Activated CD8-positive, alpha-beta T cell treated with anti-CD3 and anti-CD28 coated beads, Interleukin-2, amount 10 ng/mL, durations not matched to agents 7 days and 5 days (primary cell): ENCODE measurements around the gene IFFO2. TPM values are rescaled to one million over a fixed set of nuclear protein-coding genes. Genes with fewer than 3 reads are reported as not detected.

Source experiments
- ATAC-seq: fragments of 150-1000 bp; cut with Tn5 transposase; one replicate; pipeline ENCODE4 v1.10.0; 2021; ENCODE audit warnings: moderate library complexity
- CTCF ChIA-PET: fragments of 350-600 bp; sonication (Branson Sonifier 250); formaldehyde crosslinking; loops from one replicate; lab custom pipeline; 2021; ENCODE audit warnings: antibody characterized with exemption; lab: Charles Lee
- POLR2A ChIA-PET: fragments of 350-600 bp; sonication (Branson Sonifier 250); formaldehyde crosslinking; loops from one replicate; lab custom pipeline; 2021; ENCODE audit warnings: antibody characterized with exemption; lab: Charles Lee
- DNase-seq: peaks from one replicate; pipeline ENCODE4 v3.0.0-alpha.2; 2020
- H3K27ac Mint-ChIP-seq: one replicate; pipeline ENCODE4 v1.8.0; 2021; ENCODE audit warnings: mild to moderate bottlenecking, mixed read lengths
- H3K27me3 Mint-ChIP-seq: one replicate; pipeline ENCODE4 v1.8.0; 2021; ENCODE audit warnings: low read depth, mixed read lengths
- H3K36me3 Mint-ChIP-seq: one replicate; pipeline ENCODE4 v1.8.0; 2021; ENCODE audit warnings: low read depth, mixed read lengths
- H3K4me1 Mint-ChIP-seq: one replicate; pipeline ENCODE4 v1.8.0; 2021; ENCODE audit warnings: low read depth, mixed read lengths
- H3K4me3 Mint-ChIP-seq: one replicate; pipeline ENCODE4 v1.8.0; 2021; ENCODE audit warnings: mild to moderate bottlenecking, mixed read lengths
- H3K9me3 Mint-ChIP-seq: one replicate; pipeline ENCODE4 v1.8.0; 2022; ENCODE audit warnings: mixed read lengths; ENCODE audit not compliant: insufficient read depth
- total RNA-seq, 2 experiments: library from RNA; stranded (reverse); gene quantifications; one replicate each; pipeline ENCODE4 v1.2.3, GENCODE V29; 2021

IFFO2 gene
- total RNA-seq, 2 experiments from 2014 or later = 7.2 to 8.2 TPM

DNA sequence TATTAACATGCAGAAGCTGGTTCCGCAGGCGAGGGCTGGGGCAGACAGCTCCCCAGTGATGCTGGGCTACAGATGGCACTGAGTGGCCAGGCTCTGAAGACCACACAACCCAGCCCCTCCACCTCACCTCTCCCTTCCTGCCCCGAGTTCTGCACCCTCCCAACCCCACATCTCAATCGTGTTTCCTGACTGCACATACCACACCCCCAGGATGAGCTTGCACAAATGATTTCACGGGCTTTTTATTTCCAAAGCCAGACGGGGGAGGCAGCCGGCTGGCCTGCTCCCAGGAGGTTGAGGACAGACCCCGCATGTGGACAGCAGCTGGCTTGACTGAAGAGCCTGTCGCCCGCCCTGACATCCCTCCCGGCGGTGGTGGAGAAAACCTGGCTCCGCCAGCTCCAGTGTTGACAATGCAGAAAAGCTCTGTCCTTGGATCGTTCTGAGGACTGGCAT is 32.7 kb downstream of the IFFO2 start:
- Mint-ChIP-seq H3K9me3 (no peaks in the 10 kb centered on the region), H3K4me1 (peaks cover 56% of the 10 kb centered on the region), H3K36me3 (peaks cover 2% of the 10 kb centered on the region), H3K27me3 (no peaks in the 10 kb centered on the region), H3K4me3 (peak overlapping the region; percentile 36), H3K27ac (peak overlapping the region; percentile 45)
- ChIA-PET CTCF (interaction anchor here (0.6 to 7.9 kb wide), 9 partner anchors 10 to 256 kb away, joined by 3 to 116 read pairs (median 4); partner anchors contain the start of genes ALDH4A1 and IFFO2), POLR2A (interaction anchor here (1.2 to 1.6 kb wide), 2 partner anchors 26 to 28 kb away, joined by 4 to 9 read pairs; no protein-coding TSS in a partner anchor)
- ATAC-seq (no peak), DNase-seq (peak; percentile 56)

DNA sequence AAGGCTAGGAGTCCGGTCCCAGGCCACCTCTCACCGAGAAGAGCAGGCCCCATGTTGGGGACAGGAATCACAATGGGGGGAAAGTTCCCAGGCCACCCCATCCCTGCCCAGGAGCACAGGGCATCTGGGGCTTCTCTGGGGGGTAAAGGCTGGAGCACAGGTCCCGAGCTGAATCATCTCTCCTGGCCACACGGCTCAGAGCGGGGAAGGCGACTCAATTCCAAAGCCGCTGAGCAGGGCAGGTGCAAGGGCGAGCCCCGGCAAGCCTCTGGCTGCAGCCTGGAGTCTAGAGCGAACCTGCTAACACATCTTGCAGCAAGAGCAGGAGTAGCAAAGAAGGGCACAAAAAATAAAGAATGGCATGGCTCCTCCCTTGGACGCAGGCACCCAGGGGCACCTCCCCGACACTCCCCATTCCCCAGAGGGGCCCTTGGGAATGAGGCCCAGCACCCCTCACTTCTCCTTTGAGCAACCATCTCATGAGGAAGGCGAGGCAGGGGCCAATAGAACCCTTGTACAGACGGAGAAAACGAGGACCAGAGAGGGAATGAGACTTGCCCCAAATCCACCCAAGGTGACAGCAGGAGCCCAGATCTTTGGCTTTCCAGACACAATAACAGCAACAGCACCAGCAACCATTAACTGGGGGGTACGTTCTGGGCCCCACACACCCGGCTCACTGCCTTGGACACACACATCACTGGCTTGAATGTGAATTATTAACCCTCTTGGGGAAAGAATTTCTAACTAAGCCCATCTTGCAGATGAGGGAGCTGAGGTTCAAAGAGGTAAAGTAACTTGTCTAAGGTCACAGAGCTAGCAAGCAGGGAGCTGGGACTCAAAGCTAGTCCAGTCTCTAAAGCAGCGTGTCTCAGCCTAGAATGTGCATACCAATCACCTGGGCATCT is 33.4 kb downstream of the IFFO2 start:
- H3K27me3 Mint-ChIP-seq = no peaks in the 10 kb centered on the region
- ChIA-PET CTCF (interaction anchor here (0.6 to 7.9 kb wide), 11 partner anchors 9 to 257 kb away, joined by 3 to 116 read pairs (median 5); partner anchors contain the start of genes ALDH4A1 and IFFO2), POLR2A (no interaction called here)
- peaks cover 49% of the 10 kb centered on the region for H3K4me1 Mint-ChIP-seq
- H3K9me3 Mint-ChIP-seq = no peaks in the 10 kb centered on the region
- H3K4me3 Mint-ChIP-seq = peak overlapping the region; percentile 36
- DNase-seq = no peak
- peaks cover 2% of the 10 kb centered on the region for H3K36me3 Mint-ChIP-seq
- no peak for ATAC-seq
- peak overlapping the region; percentile 45 for H3K27ac Mint-ChIP-seq

DNA sequence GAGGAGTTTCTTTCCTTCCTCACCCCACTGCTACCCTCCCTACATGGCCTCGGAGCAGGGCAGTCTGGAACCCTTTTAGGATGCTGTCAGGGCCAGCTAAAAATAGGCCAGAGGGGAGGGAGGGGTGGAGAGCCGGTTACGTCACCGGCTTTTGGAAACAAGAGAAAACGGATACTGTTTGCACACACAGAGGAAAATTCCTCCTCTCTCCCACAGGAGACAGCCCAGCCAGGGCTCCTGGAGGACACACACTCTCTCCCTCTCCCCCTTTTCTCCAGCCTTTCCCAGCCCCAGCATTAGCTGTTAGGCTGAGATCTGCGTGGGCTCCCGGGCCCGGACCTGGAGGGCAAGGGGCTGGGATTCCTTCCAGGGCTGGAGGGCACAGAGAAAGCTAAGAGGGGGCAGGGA is 34.2 kb downstream of the IFFO2 start:
- Mint-ChIP-seq H3K9me3 (no peaks in the 10 kb centered on the region), H3K27me3 (no peaks in the 10 kb centered on the region), H3K4me3 (no peak overlapping the region), H3K4me1 (peaks cover 43% of the 10 kb centered on the region), H3K36me3 (peaks cover 2% of the 10 kb centered on the region), H3K27ac (no peak overlapping the region)
- ATAC-seq (no peak), DNase-seq (no peak)
- POLR2A ChIA-PET = no interaction called here
- CTCF ChIA-PET = interaction anchor here (1.0 to 7.9 kb wide), 5 partner anchors 8 to 191 kb away, joined by 4 to 91 read pairs (median 9); no protein-coding TSS in a partner anchor

DNA sequence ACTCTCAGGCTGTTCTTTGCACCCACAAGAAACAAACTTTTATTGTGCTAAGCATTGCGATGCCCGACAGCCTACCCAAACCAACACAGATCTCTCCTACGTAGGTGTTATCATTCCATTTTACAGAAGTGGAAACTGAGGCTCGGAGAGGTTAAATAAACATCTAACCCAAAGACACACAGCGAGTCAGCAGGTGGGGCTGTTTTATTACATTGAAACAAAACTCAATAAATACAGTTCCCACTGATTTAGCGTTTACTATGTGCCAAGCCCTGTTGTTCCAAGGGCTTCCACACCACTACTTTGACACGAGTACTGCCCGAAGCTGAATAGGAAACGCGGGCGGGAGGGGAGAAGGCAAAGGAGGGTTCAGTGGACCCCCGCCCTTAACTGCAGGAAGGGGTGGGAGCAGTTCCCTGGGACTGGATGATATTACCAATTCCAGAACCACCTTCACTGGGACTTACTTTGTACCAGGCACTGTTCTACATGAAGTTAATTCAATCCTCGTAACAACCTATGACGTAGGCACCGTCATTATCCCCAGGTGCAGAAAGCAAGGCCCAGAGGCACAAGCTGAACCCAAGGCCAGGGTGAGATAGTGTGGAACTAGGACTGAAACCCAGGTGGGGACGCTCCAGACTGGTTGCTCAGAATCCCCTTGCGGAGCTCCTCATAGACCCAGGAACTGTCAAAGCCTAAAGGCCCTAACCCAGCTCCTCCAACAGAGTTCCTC is 34.8 kb downstream of the IFFO2 start:
- Mint-ChIP-seq H3K4me3 (no peak overlapping the region), H3K27ac (peak overlapping the region; percentile 15), H3K4me1 (peaks cover 37% of the 10 kb centered on the region), H3K9me3 (no peaks in the 10 kb centered on the region), H3K27me3 (no peaks in the 10 kb centered on the region), H3K36me3 (peaks cover 2% of the 10 kb centered on the region)
- ChIA-PET POLR2A (no interaction called here), CTCF (interaction anchor here (1.0 to 7.9 kb wide), 7 partner anchors 8 to 194 kb away, joined by 3 to 91 read pairs (median 5); no protein-coding TSS in a partner anchor)
- DNase-seq = no peak
- ATAC-seq = no peak

DNA sequence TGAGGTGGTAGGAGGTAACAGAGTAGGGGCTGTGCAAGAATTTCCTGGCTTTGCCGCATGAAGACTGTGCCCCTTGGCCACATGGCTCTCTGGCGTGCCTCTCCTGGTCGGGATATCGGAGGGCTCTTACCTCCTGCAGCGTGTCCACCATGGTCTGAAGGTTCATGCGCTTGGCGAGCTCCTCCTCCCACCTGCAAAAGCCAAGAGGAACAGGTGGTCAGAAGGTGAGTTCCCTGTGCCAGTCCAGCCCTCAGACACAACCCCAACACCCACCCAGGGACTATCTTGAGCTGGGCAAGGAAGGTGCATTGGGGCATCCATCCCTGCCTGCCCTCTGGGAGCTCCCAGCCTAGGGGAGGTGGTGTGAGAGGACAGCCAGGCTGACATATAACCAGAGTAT is 35.5 kb downstream of the IFFO2 start:
- Mint-ChIP-seq H3K36me3 (peaks cover 2% of the 10 kb centered on the region), H3K27ac (no peak overlapping the region), H3K4me3 (no peak overlapping the region), H3K9me3 (no peaks in the 10 kb centered on the region), H3K4me1 (peaks cover 30% of the 10 kb centered on the region), H3K27me3 (no peaks in the 10 kb centered on the region)
- ChIA-PET CTCF (interaction anchor here (0.8 to 7.9 kb wide), 7 partner anchors 7 to 195 kb away, joined by 3 to 91 read pairs (median 4); no protein-coding TSS in a partner anchor), POLR2A (no interaction called here)
- ATAC-seq = no peak
- no peak for DNase-seq

DNA sequence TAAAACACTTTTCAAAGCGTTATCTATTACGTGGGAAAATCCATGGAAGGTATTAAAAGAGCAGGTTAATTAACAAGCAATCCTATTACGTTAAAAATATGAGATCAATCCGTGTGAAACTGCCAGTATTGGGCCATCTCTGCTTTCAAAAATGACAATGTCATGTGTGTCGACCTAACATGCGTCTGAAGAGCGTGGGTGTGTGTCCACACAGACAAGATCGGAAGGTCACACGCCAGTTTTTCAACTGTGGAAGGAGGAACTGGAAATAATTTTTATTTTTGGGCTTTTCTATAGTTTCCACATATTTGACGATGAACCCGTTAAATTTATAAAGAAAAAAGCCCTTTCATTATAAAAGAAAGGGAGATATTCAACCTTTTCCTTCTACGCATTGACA is 36.5 kb downstream of the IFFO2 start:
- H3K4me1 Mint-ChIP-seq = peaks cover 23% of the 10 kb centered on the region
- H3K27ac Mint-ChIP-seq = no peak overlapping the region
- DNase-seq (no peak), ATAC-seq (no peak)
- no peaks in the 10 kb centered on the region for H3K27me3 Mint-ChIP-seq
- H3K4me3 Mint-ChIP-seq = no peak overlapping the region
- ChIA-PET POLR2A (no interaction called here), CTCF (no interaction called here)
- H3K9me3 Mint-ChIP-seq = no peaks in the 10 kb centered on the region
- H3K36me3 Mint-ChIP-seq = no peaks in the 10 kb centered on the region

DNA sequence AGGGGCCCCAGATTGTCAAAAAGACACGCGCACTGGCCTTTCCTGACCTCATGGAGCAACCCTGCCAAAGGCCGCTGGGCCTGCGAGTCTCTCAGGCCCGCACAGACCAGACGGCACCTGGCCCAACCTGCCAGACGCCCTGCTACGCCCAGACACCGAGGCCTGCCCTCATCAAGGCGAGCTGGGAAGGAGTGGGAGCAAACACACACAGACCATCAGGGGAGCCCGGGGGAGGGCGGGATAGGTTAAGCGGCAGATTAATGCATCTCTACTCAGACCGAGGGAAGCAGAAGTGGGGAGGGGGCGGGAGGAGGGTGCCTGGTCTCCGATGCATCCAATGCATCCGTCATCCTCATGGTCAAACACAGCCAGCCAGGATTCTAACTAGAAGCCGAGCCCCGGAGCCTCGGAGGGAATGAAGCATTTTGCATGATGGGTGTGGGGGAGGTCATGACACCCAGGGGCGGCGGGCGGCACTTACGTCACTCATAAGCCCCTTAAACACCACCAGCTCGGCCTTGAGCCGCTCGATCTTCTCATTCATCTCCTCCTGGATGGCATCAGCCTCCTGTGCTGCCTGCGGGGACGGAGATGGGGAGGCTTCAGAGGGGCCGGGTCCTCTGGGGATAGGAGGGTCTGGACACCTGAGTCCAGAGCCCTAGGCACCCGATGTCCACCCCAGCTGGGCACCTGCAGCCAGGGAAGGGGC is 37.1 kb downstream of the IFFO2 start:
- Mint-ChIP-seq H3K27ac (no peak overlapping the region), H3K9me3 (no peaks in the 10 kb centered on the region), H3K27me3 (no peaks in the 10 kb centered on the region), H3K4me1 (peaks cover 17% of the 10 kb centered on the region), H3K36me3 (no peaks in the 10 kb centered on the region), H3K4me3 (no peak overlapping the region)
- ChIA-PET CTCF (no interaction called here), POLR2A (no interaction called here)
- DNase-seq = no peak
- ATAC-seq = no peak

DNA sequence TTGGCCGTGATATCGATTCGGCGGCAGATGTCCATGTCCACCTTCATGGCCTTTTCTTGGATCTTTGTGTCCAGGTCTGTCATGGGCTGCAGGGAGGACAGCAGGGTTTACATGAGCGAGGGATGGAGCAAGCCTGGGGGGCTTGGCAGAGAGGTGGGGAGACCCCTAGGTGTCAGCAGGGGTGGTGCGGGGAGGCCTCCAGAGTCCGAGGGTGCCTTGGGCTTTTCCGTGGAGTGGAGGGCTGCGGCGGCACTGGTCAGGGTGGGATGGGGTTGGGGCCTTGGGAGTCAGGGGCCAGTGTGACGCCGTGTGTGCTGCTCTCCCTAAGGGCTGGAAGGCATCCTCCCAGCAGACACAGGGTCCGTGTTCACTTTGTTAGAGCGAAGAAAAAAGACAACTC is 38.1 kb downstream of the IFFO2 start:
- POLR2A ChIA-PET = no interaction called here
- ATAC-seq (no peak), DNase-seq (no peak)
- peaks cover 8% of the 10 kb centered on the region for H3K4me1 Mint-ChIP-seq
- no peak overlapping the region for H3K27ac Mint-ChIP-seq
- CTCF ChIA-PET = no interaction called here
- no peak overlapping the region for H3K4me3 Mint-ChIP-seq
- no peaks in the 10 kb centered on the region for H3K9me3 Mint-ChIP-seq
- H3K27me3 Mint-ChIP-seq = no peaks in the 10 kb centered on the region
- H3K36me3 Mint-ChIP-seq = no peaks in the 10 kb centered on the region

DNA sequence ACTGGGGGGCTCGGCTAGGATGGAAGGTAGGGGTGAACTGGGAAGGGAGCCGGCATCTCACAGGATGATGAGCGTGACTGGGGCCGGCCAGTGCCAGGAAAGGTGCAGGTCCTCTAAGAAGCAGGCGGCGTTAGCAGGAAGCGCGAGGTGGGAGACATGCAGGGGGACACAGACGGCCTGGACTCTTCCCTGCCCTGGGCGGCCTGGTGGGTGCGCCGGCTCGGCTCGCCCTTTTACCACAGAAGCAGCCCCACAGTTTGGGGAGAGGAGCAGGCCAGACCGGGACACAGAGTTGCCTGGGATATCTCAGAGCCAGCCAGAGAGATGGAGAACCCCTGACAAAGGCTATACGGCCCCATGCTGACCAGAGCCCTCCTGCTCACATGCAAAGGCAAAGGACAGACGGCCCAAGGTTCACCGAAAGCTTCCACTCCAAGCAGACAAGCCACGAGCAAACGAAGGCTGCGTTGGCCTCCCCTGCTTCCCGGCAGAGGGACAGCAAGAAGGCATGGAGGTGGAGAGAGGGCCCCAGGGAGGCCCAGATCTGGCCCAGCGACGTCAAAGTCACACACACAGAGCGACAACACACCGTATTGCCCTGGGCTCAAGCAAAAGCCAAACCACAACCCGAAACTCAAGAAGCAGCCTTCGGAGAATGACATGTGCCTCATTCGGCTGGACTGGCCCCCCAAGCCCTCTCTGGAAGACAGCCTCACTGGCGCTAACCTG is 39.2 kb downstream of the IFFO2 start:
- no peak for DNase-seq
- Mint-ChIP-seq H3K27ac (no peak overlapping the region), H3K27me3 (no peaks in the 10 kb centered on the region), H3K9me3 (no peaks in the 10 kb centered on the region), H3K4me1 (peaks cover 4% of the 10 kb centered on the region), H3K36me3 (no peaks in the 10 kb centered on the region), H3K4me3 (no peak overlapping the region)
- ChIA-PET CTCF (interaction anchor here (0.6 to 6.8 kb wide), 4 partner anchors 8 to 111 kb away, joined by 3 to 91 read pairs (median 6); no protein-coding TSS in a partner anchor), POLR2A (no interaction called here)
- no peak for ATAC-seq

DNA sequence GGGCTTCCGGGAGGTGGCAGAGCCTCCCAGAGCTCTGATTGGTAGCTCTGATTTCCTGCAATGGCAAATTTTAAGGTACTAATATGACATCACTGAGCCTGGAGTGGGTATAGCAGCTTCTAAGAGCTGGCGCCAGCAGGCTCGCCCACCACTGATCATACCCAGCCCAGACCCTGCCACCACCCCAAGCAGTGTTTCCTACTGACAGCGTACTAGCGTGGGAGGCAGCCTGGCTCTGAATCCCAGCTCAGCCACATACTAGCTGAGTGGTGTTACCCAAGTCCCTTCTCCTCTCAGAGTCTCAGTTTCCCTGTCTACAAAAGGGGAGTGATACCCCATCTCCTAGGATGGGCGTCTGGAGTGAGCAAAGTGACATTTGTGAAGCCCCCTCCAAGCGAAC is 41.1 kb downstream of the IFFO2 start:
- H3K27me3 Mint-ChIP-seq = no peaks in the 10 kb centered on the region
- CTCF ChIA-PET = interaction anchor here (1.4 to 6.8 kb wide), 5 partner anchors 9 to 158 kb away, joined by 4 to 91 read pairs (median 9); partner anchors contain the start of gene ALDH4A1
- H3K36me3 Mint-ChIP-seq = peaks cover 8% of the 10 kb centered on the region
- DNase-seq (no peak), ATAC-seq (no peak)
- peaks cover 4% of the 10 kb centered on the region for H3K4me1 Mint-ChIP-seq
- H3K27ac Mint-ChIP-seq = no peak overlapping the region
- no peaks in the 10 kb centered on the region for H3K9me3 Mint-ChIP-seq
- POLR2A ChIA-PET = interaction anchor here (1.9 to 2.7 kb wide), 2 partner anchors 12 to 14 kb away, joined by 8 read pairs; no protein-coding TSS in a partner anchor
- no peak overlapping the region for H3K4me3 Mint-ChIP-seq
